Erythroblast (primary cell): ENCODE measurements around the gene KLHDC7B.

Experiments
- GATA1 ChIP-seq: IDR thresholded peaks from 2 replicates; pipeline ENCODE4 v1.6.1; 2011; ENCODE audit warnings: low read depth, mild to moderate bottlenecking, control low read depth, low read length, moderate library complexity
- POLR2A ChIP-seq: IDR thresholded peaks from 2 replicates; pipeline ENCODE4 v1.6.1; 2011; ENCODE audit warnings: mild to moderate bottlenecking, low read length

GRCh38 chr22:50508897-50509296 lies 36.8 kb upstream of the KLHDC7B start:
- TF ChIP-seq POLR2A (no peak), GATA1 (no peak)
